ENCODE results near the gene SEZ6L2. TPM values are rescaled to one million over a fixed set of nuclear protein-coding genes. Genes with fewer than 3 reads are reported as not detected.
A peak's percentile ranks its signal among the peaks of the same experiment; 100 is the strongest.

SEZ6L2 gene
- total and polyA plus RNA-seq, 12 donors = 0.17 to 1.2 (median 0.70) TPM; not detected in 1

GRCh38 chr16:29831490-29831889, 67.9 kb downstream of the SEZ6L2 start:
- intact Hi-C loops (cut with DNase I) = no loop called here
- ATAC-seq = peak; percentile 47 to 88 (median 71)
- H3K4me3 ChIP-seq = no peak overlapping the region
- H3K36me3 ChIP-seq = peaks cover 0 to 76% (median 29%) of the 10 kb centered on the region in 9 donors
- H3K27ac ChIP-seq = no peak overlapping the region
- no peaks in the 10 kb centered on the region for H3K9me3 ChIP-seq
- peak in 1 of 2 donors; percentile 35 for DNase-seq
- WGBS, 2 donors = 50 to 52% methylated on average over 2 of the region's 2 CpGs
- TF ChIP-seq CTCF (IDR thresholded peaks at IDR 0.05) = no peak
- H3K27me3 ChIP-seq = no peaks in the 10 kb centered on the region
- H3K4me1 ChIP-seq = peaks cover 0 to 24% (median 1%) of the 10 kb centered on the region in 9 donors

GRCh38 chr16:29830774-29831173, 68.6 kb downstream of the SEZ6L2 start:
- Histone ChIP-seq H3K4me3 (no peak overlapping the region), H3K27me3 (no peaks in the 10 kb centered on the region), H3K36me3 (peaks cover 0 to 69% (median 27%) of the 10 kb centered on the region in 9 donors), H3K9me3 (no peaks in the 10 kb centered on the region), H3K4me1 (peaks cover under 1 to 31% (median 8%) of the 10 kb centered on the region in 9 donors), H3K27ac (no peak overlapping the region)
- DNase-seq (no peak), ATAC-seq (no peak)
- intact Hi-C loops (cut with DNase I) = no loop called here
- WGBS, 2 donors = 95 to 98% methylated on average over 11 of the region's 11 CpGs
- TF ChIP-seq CTCF (IDR thresholded peaks at IDR 0.05) = no peak

- DNase-seq (no peak), ATAC-seq (no peak)
- H3K4me3 ChIP-seq = no peak overlapping the region
- TF ChIP-seq CTCF (IDR thresholded peaks at IDR 0.05) = no peak
- peaks cover 23 to 74% (median 52%) of the 10 kb centered on the region in 9 donors for H3K4me1 ChIP-seq
- WGBS, 2 donors = 76 to 93% methylated on average over 5 to 7 of the region's 8 CpGs
- peak overlapping the region in 9 of 10 donors; percentile 65 to 83 (median 81) for H3K27ac ChIP-seq
- intact Hi-C loops (cut with DNase I) = no loop called here
- H3K36me3 ChIP-seq = peaks cover 0 to 34% (median 7%) of the 10 kb centered on the region in 9 donors
- H3K9me3 ChIP-seq = no peaks in the 10 kb centered on the region
- H3K27me3 ChIP-seq = no peaks in the 10 kb centered on the region
These were observed 73.0 kb downstream of the SEZ6L2 start for GRCh38 chr16:29826342-29826695.

- Histone ChIP-seq H3K4me3 (peak overlapping the region in 4 of 10 donors; percentile 4 to 18 (median 14)), H3K27ac (peak overlapping the region; percentile 65 to 83 (median 80)), H3K27me3 (no peaks in the 10 kb centered on the region), H3K4me1 (peaks cover 23 to 72% (median 61%) of the 10 kb centered on the region in 9 donors), H3K36me3 (peaks cover 0 to 25% (median 0%) of the 10 kb centered on the region in 9 donors), H3K9me3 (no peaks in the 10 kb centered on the region)
- no peak for TF ChIP-seq CTCF (IDR thresholded peaks at IDR 0.05)
- intact Hi-C loops (cut with DNase I) = no loop called here
- DNase-seq (peak; percentile 52 to 56), ATAC-seq (peak; percentile 45 to 79 (median 68))
- 57 to 67% methylated on average over 10 of the region's 10 CpGs for WGBS, 2 donors
These were observed 74.0 kb downstream of the SEZ6L2 start for GRCh38 chr16:29825145-29826044.
